Neural cell (in vitro differentiated cells): ENCODE results near the gene SIRPB1. TPM values are rescaled to one million over a fixed set of nuclear protein-coding genes. Genes with fewer than 3 reads are reported as not detected.

ENCODE experiments used
- H2AFZ ChIP-seq: fragments of 200-600, 300-800 bp; sonication (generic), shearing (Covaris generic); 2 replicates; pipeline ENCODE4 v1.6.0; 2014; ENCODE audit warnings: low read depth, mild to moderate bottlenecking, antibody characterized with exemption, low read length, moderate library complexity
- H3F3A ChIP-seq: fragments of 200-600 bp; shearing (Covaris generic); 2 replicates; pipeline ENCODE4 v1.6.1; 2016; ENCODE audit warnings: mild to moderate bottlenecking, moderate library complexity, mixed read lengths, antibody characterized with exemption, low read length; ENCODE audit not compliant: insufficient read depth, poor library complexity, severe bottlenecking
- H3K27ac ChIP-seq: fragments of 200-600, 300-800 bp; sonication (generic), shearing (Covaris generic); 2 replicates; pipeline ENCODE4 v1.5.1; 2014; ENCODE audit warnings: mild to moderate bottlenecking, low read length, moderate library complexity
- H3K27me3 ChIP-seq: fragments of 300-800, 200-600 bp; sonication (generic), shearing (Covaris generic); 2 replicates; pipeline ENCODE4 v1.6.0; 2014; ENCODE audit warnings: mild to moderate bottlenecking, low read depth, low read length, moderate library complexity; ENCODE audit not compliant: insufficient read depth
- H3K36me3 ChIP-seq: fragments of 300-800, 200-600 bp; sonication (generic), shearing (Covaris generic); 2 replicates; pipeline ENCODE4 v1.5.1; 2014; ENCODE audit warnings: mild to moderate bottlenecking, antibody characterized with exemption, low read length, moderate library complexity; ENCODE audit not compliant: insufficient read depth
- H3K4me2 ChIP-seq: fragments of 300-800, 200-600 bp; sonication (generic), shearing (Covaris generic); 2 replicates; pipeline ENCODE4 v1.6.0; 2014; ENCODE audit warnings: mild to moderate bottlenecking, low read length
- H3K4me3 ChIP-seq: fragments of 300-800, 200-600 bp; sonication (generic), shearing (Covaris generic); 2 replicates; pipeline ENCODE4 v1.5.1; 2014; ENCODE audit warnings: mild to moderate bottlenecking, low read length, moderate library complexity
- H3K79me2 ChIP-seq: fragments of 200-600 bp; shearing (Covaris generic); replicated peaks from 2 replicates; pipeline ENCODE4 v1.6.0; 2014; ENCODE audit warnings: mild to moderate bottlenecking, low read length, moderate library complexity; ENCODE audit not compliant: insufficient read depth
- H3K9ac ChIP-seq: fragments of 300-800, 200-600 bp; sonication (generic), shearing (Covaris generic); 2 replicates; pipeline ENCODE4 v1.6.1; 2016; ENCODE audit warnings: mild to moderate bottlenecking, low read length, mixed read lengths
- H3K9me2 ChIP-seq: fragments of 200-600 bp; shearing (Covaris generic); 2 replicates; pipeline ENCODE4 v1.6.1; 2016; ENCODE audit warnings: mild to moderate bottlenecking, low read length, mixed read lengths; ENCODE audit not compliant: insufficient read depth
- H3K9me3 ChIP-seq: fragments of 200-600, 300-800 bp; sonication (generic), shearing (Covaris generic); 2 replicates; pipeline ENCODE4 v1.6.1; 2016; ENCODE audit warnings: mild to moderate bottlenecking, mixed run types, low read length, moderate library complexity, mixed read lengths
- H4K20me1 ChIP-seq: fragments of 200-600 bp; shearing (Covaris generic); 2 replicates; pipeline ENCODE4 v1.6.1; 2016; ENCODE audit warnings: mild to moderate bottlenecking, mixed run types; ENCODE audit not compliant: insufficient read depth
- EP300 ChIP-seq: fragments of 450-650 bp; conservative IDR thresholded peaks from 2 replicates; pipeline ENCODE4 v1.6.1; 2014; ENCODE audit warnings: antibody characterized with exemption, mild to moderate bottlenecking, moderate library complexity; ENCODE audit not compliant: poor library complexity, severe bottlenecking
- EZH2 ChIP-seq: fragments of 200-600, 300-800 bp; shearing (Covaris generic), sonication (generic); IDR thresholded peaks from 2 replicates; pipeline ENCODE4 v1.6.1; 2014; ENCODE audit warnings: antibody characterized with exemption, low read length, borderline replicate concordance, mild to moderate bottlenecking; ENCODE audit not compliant: insufficient read depth, poor library complexity, severe bottlenecking
- MXI1 ChIP-seq: fragments of 450-650 bp; conservative IDR thresholded peaks from 2 replicates; pipeline ENCODE4 v1.6.1; 2014; ENCODE audit warnings: antibody characterized with exemption, mild to moderate bottlenecking; ENCODE audit not compliant: poor library complexity, severe bottlenecking
- POLR2AphosphoS5 ChIP-seq: IDR thresholded peaks from 2 replicates; pipeline ENCODE4 v1.6.1; 2012
- RAD21 ChIP-seq: fragments of 450-650 bp; conservative IDR thresholded peaks from 2 replicates; pipeline ENCODE4 v1.6.1; 2014; ENCODE audit warnings: antibody characterized with exemption, mild to moderate bottlenecking, moderate library complexity
- SMC3 ChIP-seq: fragments of 450-650 bp; conservative IDR thresholded peaks from 2 replicates; pipeline ENCODE4 v1.6.1; 2014; ENCODE audit warnings: antibody characterized with exemption, mild to moderate bottlenecking, moderate library complexity; ENCODE audit not compliant: poor library complexity
- TAF1 ChIP-seq: IDR thresholded peaks from 2 replicates; pipeline ENCODE4 v1.6.1; 2012; ENCODE audit warnings: low read depth
- polyA plus RNA-seq: library from polyadenylated mRNA; depleted of rRNA; stranded (reverse); fragments of >200 nt; gene quantifications from 2 replicates; pipeline ENCODE4 v1.2.3, GENCODE V29; 2014
- TF ChIP-seq, protein P1 (sequence below): IDR thresholded peaks from 2 replicates; pipeline ENCODE4 v1.6.1; 2012; ENCODE audit warnings: borderline replicate concordance
- TF ChIP-seq, protein P2 (sequence below): fragments of 450-650 bp; IDR thresholded peaks from 2 replicates; pipeline ENCODE4 v1.5.1; 2014; ENCODE audit warnings: antibody characterized with exemption, mild to moderate bottlenecking, moderate library complexity; ENCODE audit not compliant: poor library complexity, severe bottlenecking

Gene SIRPB1
- polyA plus RNA-seq, 1 donor from 2014 or later, result 0.20 TPM

DNA sequence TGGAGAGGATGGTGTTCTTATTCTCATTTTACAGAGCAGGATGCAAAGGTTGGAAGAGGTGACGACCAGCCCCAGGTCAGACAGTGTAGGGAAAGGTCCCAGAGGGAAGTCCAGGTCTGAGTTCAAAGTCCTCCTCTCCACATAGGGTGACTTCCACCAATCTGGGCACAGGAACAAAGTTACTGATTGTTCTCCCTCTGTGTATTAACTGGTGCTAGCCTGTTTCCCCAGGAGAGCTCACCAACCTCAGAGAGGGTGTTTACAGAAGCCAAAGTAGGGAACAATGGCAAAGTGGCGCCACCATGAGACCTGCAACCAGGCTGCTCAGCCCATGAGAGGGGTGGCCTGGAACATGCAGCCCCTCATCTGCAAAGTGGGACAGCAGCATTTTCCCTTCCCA lies 16.8 kb upstream of the SIRPB1 start:
- H3K9ac ChIP-seq, result no peak overlapping the region
- H3K27me3 ChIP-seq, result no peaks in the 10 kb centered on the region
- TF ChIP-seq, protein P1, sequence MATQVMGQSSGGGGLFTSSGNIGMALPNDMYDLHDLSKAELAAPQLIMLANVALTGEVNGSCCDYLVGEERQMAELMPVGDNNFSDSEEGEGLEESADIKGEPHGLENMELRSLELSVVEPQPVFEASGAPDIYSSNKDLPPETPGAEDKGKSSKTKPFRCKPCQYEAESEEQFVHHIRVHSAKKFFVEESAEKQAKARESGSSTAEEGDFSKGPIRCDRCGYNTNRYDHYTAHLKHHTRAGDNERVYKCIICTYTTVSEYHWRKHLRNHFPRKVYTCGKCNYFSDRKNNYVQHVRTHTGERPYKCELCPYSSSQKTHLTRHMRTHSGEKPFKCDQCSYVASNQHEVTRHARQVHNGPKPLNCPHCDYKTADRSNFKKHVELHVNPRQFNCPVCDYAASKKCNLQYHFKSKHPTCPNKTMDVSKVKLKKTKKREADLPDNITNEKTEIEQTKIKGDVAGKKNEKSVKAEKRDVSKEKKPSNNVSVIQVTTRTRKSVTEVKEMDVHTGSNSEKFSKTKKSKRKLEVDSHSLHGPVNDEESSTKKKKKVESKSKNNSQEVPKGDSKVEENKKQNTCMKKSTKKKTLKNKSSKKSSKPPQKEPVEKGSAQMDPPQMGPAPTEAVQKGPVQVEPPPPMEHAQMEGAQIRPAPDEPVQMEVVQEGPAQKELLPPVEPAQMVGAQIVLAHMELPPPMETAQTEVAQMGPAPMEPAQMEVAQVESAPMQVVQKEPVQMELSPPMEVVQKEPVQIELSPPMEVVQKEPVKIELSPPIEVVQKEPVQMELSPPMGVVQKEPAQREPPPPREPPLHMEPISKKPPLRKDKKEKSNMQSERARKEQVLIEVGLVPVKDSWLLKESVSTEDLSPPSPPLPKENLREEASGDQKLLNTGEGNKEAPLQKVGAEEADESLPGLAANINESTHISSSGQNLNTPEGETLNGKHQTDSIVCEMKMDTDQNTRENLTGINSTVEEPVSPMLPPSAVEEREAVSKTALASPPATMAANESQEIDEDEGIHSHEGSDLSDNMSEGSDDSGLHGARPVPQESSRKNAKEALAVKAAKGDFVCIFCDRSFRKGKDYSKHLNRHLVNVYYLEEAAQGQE, result no peak
- no peak for TF ChIP-seq EZH2
- no peak for TF ChIP-seq RAD21
- no peak for TF ChIP-seq SMC3
- TF ChIP-seq TAF1, result no peak
- TF ChIP-seq EP300, result no peak
- TF ChIP-seq POLR2AphosphoS5, result no peak
- TF ChIP-seq, protein P2, sequence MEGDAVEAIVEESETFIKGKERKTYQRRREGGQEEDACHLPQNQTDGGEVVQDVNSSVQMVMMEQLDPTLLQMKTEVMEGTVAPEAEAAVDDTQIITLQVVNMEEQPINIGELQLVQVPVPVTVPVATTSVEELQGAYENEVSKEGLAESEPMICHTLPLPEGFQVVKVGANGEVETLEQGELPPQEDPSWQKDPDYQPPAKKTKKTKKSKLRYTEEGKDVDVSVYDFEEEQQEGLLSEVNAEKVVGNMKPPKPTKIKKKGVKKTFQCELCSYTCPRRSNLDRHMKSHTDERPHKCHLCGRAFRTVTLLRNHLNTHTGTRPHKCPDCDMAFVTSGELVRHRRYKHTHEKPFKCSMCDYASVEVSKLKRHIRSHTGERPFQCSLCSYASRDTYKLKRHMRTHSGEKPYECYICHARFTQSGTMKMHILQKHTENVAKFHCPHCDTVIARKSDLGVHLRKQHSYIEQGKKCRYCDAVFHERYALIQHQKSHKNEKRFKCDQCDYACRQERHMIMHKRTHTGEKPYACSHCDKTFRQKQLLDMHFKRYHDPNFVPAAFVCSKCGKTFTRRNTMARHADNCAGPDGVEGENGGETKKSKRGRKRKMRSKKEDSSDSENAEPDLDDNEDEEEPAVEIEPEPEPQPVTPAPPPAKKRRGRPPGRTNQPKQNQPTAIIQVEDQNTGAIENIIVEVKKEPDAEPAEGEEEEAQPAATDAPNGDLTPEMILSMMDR, result no peak
- TF ChIP-seq MXI1, result no peak
- H3K4me2 ChIP-seq, result no peak overlapping the region
- no peaks in the 10 kb centered on the region for H3K36me3 ChIP-seq
- H3K79me2 ChIP-seq, result no peaks in the 10 kb centered on the region
- H3K9me3 ChIP-seq, result no peaks in the 10 kb centered on the region
- H3F3A ChIP-seq, result no peaks in the 10 kb centered on the region
- no peaks in the 10 kb centered on the region for H4K20me1 ChIP-seq
- no peak overlapping the region for H3K27ac ChIP-seq
- H2AFZ ChIP-seq, result no peak overlapping the region
- no peaks in the 10 kb centered on the region for H3K9me2 ChIP-seq
- no peak overlapping the region for H3K4me3 ChIP-seq

DNA sequence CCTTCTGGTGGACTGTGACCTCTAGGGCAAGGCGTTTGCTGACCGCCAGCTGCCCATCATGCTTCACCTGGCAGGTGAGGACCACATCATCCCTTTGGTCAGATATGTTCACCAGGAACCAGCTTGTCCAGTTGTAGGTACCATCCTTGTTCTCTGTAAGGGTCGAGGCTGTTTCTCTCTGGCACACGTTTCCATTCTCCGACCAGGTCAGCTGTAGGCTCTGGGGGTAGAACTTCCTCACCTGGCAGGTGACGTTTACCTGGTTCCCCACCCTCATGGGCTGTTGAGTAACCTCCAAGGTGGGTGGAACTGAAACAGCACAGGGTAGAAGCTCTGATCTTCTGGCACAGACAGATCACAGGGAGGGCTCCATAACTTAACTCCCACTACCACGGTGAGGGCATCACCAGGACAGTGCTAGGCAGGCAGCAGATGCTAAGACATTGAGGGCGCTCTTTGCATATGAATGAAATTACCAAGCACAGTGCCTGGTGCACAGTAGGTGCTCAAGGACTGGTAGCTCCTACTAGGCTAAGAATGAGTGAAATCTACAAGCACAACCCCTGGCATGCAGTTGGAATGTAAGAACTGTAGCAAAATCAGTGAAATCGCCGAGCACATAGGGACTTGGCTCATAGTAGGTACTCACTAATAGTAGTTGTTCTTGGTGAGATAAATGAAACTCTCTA lies 15.6 kb upstream of the SIRPB1 start:
- Histone ChIP-seq H3K36me3 (no peaks in the 10 kb centered on the region), H3K79me2 (no peaks in the 10 kb centered on the region), H3K9me3 (no peaks in the 10 kb centered on the region), H2AFZ (no peak overlapping the region), H3K27ac (no peak overlapping the region), H4K20me1 (no peaks in the 10 kb centered on the region), H3F3A (no peaks in the 10 kb centered on the region), H3K4me3 (no peak overlapping the region), H3K9me2 (no peaks in the 10 kb centered on the region), H3K9ac (no peak overlapping the region), H3K27me3 (no peaks in the 10 kb centered on the region), H3K4me2 (no peak overlapping the region)
- TF ChIP-seq, protein P2, result no peak
- TF ChIP-seq TAF1 (no peak), SMC3 (no peak), POLR2AphosphoS5 (no peak), MXI1 (no peak), EP300 (no peak), RAD21 (no peak), EZH2 (no peak)
- TF ChIP-seq, protein P1, result no peak
